Endothelial cell (in vitro differentiated cells): ENCODE data around the gene DVL1. TPM values are rescaled to one million over a fixed set of nuclear protein-coding genes. Genes with fewer than 3 reads are reported as not detected.

Experiments
- DNase-seq: peaks from one replicate; pipeline ENCODE4 v3.0.0; 2021; ENCODE audit warnings: low spot score
- H3K27ac Mint-ChIP-seq: one replicate; pipeline ENCODE4 v1.8.0; 2021; ENCODE audit warnings: mixed read lengths, inconsistent platforms; ENCODE audit not compliant: unreplicated experiment
- H3K27me3 Mint-ChIP-seq: one replicate; pipeline ENCODE4 v1.8.0; 2021; ENCODE audit warnings: mild to moderate bottlenecking, moderate library complexity, mixed read lengths, inconsistent platforms; ENCODE audit not compliant: unreplicated experiment
- H3K36me3 Mint-ChIP-seq: one replicate; pipeline ENCODE4 v1.8.0; 2021; ENCODE audit warnings: mild to moderate bottlenecking, low read depth, mixed read lengths, inconsistent platforms; ENCODE audit not compliant: unreplicated experiment
- H3K4me1 Mint-ChIP-seq: one replicate; pipeline ENCODE4 v1.8.0; 2021; ENCODE audit warnings: mild to moderate bottlenecking, mixed read lengths, inconsistent platforms; ENCODE audit not compliant: unreplicated experiment
- H3K4me3 Mint-ChIP-seq: one replicate; pipeline ENCODE4 v1.8.0; 2021; ENCODE audit warnings: mild to moderate bottlenecking, mixed read lengths, inconsistent platforms; ENCODE audit not compliant: unreplicated experiment
- H3K9me3 Mint-ChIP-seq: one replicate; pipeline ENCODE4 v1.8.0; 2021; ENCODE audit warnings: mixed read lengths, inconsistent platforms; ENCODE audit not compliant: unreplicated experiment
- total RNA-seq: library from RNA; stranded (reverse); fragmentation: NEBNext Ultra II Directional; extraction: Animal tissue kit (Norgen Biotek cat#: 25700); gene quantifications from one replicate; pipeline ENCODE4 v1.2.1, GENCODE V29; 2021; ENCODE audit not compliant: unreplicated experiment
- TF ChIP-seq, protein P1 (sequence below): fragments of 200-600 bp; sonication (generic); IDR thresholded peaks from one replicate; pipeline ENCODE4 v1.5.0; 2021; ENCODE audit warnings: antibody characterized with exemption; ENCODE audit not compliant: unreplicated experiment

The DVL1 gene
- total RNA-seq, 1 donor from 2014 or later: 26.7 TPM

DNA sequence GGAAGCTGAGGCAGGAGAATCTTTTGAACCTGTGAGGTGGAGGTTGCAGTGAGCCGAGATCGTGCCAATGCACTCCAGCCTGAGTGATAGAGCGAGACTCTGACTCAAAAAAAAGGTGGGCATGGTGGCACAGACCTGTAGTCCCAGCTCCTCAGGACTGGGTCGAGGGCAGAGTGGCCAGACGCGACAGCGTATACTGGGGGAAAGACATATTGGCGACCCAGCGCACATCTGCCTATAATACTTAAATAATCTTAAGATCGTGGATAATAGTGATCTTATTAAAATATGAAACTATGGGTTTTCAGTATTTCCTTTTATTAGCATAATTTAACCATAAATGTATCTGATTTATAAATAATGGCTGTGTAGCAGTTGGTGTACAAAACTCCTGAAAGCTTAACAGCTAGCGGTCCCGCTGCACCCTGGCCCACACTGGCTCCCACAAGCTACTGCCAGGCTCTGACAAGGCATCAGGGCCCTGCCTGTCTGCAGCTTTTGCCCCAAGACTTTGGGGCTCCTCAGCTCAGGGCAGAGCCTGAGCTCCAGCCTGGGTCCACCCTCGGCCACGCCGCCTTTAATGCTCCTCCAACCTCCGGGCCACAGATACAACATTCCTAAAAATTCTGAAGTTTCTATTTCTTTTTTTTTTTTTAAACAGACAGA lies 28.5 kb upstream of the DVL1 start:
- H3K4me3 Mint-ChIP-seq: no peak overlapping the region
- TF ChIP-seq, protein P1, sequence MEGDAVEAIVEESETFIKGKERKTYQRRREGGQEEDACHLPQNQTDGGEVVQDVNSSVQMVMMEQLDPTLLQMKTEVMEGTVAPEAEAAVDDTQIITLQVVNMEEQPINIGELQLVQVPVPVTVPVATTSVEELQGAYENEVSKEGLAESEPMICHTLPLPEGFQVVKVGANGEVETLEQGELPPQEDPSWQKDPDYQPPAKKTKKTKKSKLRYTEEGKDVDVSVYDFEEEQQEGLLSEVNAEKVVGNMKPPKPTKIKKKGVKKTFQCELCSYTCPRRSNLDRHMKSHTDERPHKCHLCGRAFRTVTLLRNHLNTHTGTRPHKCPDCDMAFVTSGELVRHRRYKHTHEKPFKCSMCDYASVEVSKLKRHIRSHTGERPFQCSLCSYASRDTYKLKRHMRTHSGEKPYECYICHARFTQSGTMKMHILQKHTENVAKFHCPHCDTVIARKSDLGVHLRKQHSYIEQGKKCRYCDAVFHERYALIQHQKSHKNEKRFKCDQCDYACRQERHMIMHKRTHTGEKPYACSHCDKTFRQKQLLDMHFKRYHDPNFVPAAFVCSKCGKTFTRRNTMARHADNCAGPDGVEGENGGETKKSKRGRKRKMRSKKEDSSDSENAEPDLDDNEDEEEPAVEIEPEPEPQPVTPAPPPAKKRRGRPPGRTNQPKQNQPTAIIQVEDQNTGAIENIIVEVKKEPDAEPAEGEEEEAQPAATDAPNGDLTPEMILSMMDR: no peak
- H3K9me3 Mint-ChIP-seq: no peaks in the 10 kb centered on the region
- no peak for DNase-seq
- H3K27ac Mint-ChIP-seq: peak overlapping the region; percentile 48
- peaks cover 10% of the 10 kb centered on the region for H3K36me3 Mint-ChIP-seq
- H3K27me3 Mint-ChIP-seq: peaks cover 4% of the 10 kb centered on the region
- H3K4me1 Mint-ChIP-seq: peaks cover 4% of the 10 kb centered on the region

DNA sequence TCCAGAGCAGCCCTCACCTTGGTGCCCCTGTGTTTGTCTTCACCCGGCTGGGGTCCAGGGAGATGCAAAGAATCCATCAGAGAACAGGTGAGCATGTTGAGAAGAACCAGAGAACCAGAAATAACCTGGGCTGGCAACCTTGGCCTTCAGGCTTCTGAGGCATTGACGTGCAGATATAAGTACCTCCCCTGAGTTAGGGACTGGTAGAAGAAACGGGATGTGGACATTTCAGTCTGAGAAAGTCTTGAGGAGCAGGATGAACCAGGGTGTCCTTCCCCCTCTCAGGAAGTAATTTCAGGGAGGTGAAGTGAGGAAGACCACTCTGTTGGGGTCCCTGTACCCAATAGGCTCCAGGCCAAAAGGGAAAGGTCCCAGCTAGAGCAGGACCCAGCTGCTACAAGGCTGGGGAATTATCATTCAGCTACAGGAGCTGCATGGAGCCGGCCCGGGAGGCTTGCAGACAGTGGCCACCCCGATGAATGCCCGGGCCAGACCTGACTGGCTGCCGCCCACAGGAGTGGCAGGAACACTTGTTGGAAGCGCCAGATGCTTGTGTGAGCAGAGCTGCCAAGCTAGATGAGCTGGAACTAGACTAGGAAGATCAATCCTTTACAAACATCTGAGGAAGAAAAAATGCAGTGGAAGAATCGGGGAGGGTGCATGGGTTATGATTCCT lies 27.5 kb upstream of the DVL1 start:
- peak overlapping the region; percentile 86 for H3K27ac Mint-ChIP-seq

DNA sequence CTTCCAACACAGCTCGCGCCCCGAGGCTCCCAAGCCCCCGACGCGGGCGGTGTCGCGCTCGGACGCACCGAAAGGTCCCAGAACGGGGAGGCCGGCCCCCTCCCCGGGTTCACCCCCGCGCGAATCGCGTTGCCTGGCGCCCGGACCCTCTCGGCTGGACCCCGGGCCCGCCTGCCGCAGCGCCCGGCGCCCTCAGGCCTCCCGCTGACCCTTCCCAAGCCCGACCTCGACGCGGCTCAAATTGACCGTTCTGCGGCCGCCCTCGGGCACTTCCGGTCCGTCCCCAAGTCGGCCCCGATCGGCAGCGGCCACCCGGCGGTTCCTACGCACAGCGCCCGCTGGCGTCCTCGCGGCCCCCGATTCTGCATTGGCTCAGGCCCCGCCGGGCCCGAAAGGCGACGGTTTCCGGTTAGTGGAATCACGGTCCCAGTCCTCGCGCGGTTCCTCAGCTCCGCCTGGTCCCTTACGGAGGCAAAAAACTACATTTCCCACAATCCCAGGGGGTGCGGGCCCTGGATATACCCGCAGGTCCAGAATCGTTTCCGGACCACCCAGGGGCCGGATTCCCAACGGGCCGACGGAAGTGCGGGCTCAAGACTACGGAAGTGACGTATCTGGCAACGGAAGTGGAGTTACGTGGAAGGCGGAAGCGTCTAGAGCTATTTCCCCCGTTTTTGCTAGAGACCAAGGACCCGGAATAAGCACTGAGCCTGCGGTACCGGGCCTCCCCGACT lies 25.9 kb upstream of the DVL1 start, which contains the start of gene AURKAIP1:
Gene AURKAIP1, minus strand, starts transcription at position 279 of the 734 bp plus-strand sequence. CDS start 451 bp downstream, outside the sequence.
- TF ChIP-seq, protein P1: no peak
- Mint-ChIP-seq H3K36me3 (peaks cover 4% of the 10 kb centered on the region), H3K27me3 (peaks cover 5% of the 10 kb centered on the region), H3K27ac (peak within 1 kb of the TSS; percentile 95), H3K4me1 (peaks cover 4% of the 10 kb centered on the region), H3K9me3 (no peaks in the 10 kb centered on the region), H3K4me3 (peak within 1 kb of the TSS; percentile 89)
- DNase-seq: peak; percentile 94

More for the DNA sequence above, 27.5 kb upstream of the DVL1 start:
- Mint-ChIP-seq H3K9me3 (no peaks in the 10 kb centered on the region), H3K27me3 (peaks cover 4% of the 10 kb centered on the region), H3K4me3 (peak overlapping the region; percentile 37), H3K4me1 (peaks cover 4% of the 10 kb centered on the region), H3K36me3 (peaks cover 5% of the 10 kb centered on the region)
- TF ChIP-seq, protein P1: no peak
- DNase-seq: no peak

DNA sequence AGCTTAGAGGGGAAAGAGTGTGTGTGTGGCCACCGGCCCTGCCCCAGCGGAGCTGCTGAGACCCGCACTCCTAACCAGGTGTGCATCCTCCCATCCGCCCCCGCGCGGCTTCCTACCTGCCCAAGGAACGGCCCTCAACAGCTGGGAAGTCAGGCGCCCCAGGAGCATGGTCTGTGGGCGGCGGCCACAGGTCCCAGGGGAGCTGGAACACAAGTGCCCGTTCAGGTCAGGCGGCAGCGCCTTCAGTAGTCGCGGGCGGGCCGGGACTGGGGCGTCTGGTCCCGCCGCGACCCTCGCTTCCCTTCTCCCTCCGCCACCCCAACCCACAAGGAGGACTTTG lies 25.3 kb upstream of the DVL1 start:
- Mint-ChIP-seq H3K4me1 (peaks cover 4% of the 10 kb centered on the region), H3K36me3 (peaks cover 4% of the 10 kb centered on the region), H3K4me3 (peak overlapping the region; percentile 89), H3K27ac (no peak overlapping the region), H3K27me3 (peaks cover 5% of the 10 kb centered on the region), H3K9me3 (no peaks in the 10 kb centered on the region)
- TF ChIP-seq, protein P1: no peak
- no peak for DNase-seq
